Fibroblast of lung (primary cell): ENCODE results near the gene SELENOH. TPM values are rescaled to one million over a fixed set of nuclear protein-coding genes. Genes with fewer than 3 reads are reported as not detected.

Experiments
- DNase-seq, 2 donors: peaks; one replicate each; pipeline versions ENCODE4 v3.0.0 to v3.0.0-alpha.2; 2010; ENCODE audit warnings: low read depth in 2 of 2
- H2AFZ ChIP-seq: 2 replicates; pipeline ENCODE4 v1.5.1; 2012; ENCODE audit warnings: low read length, control low read depth, inconsistent platforms
- H3K27ac ChIP-seq: 2 replicates; pipeline ENCODE4 v1.5.1; 2011; ENCODE audit warnings: low read length, control low read depth; ENCODE audit not compliant: insufficient read depth
- H3K27me3 ChIP-seq: 2 replicates; pipeline ENCODE4 v1.5.1; 2011; ENCODE audit warnings: mild to moderate bottlenecking, low read length; ENCODE audit not compliant: control insufficient read depth, insufficient read depth
- H3K36me3 ChIP-seq: 2 replicates; pipeline ENCODE4 v1.5.1; 2011; ENCODE audit warnings: low read length; ENCODE audit not compliant: control insufficient read depth, insufficient read depth
- H3K4me1 ChIP-seq: 2 replicates; pipeline ENCODE4 v1.5.1; 2011; ENCODE audit warnings: low read length; ENCODE audit not compliant: control insufficient read depth, insufficient read depth; ENCODE audit errors: extremely low read depth
- H3K4me2 ChIP-seq: 2 replicates; pipeline ENCODE4 v1.5.1; 2011; ENCODE audit warnings: low read length, control low read depth; ENCODE audit not compliant: insufficient read depth; ENCODE audit errors: extremely low read depth
- H3K4me3 ChIP-seq, 4 experiments: fragments of 200-600 bp in 1 of 4; sonication (generic) in 1 of 4; replicated peaks in 1 of 4; 2 replicates each; pipeline ENCODE4 v1.5.1; 2011 to 2016; ENCODE audit warnings: low read length in 4 of 4, low read depth in 3 of 4, mild to moderate bottlenecking in 3 of 4, control low read depth in 2 of 4, inconsistent platforms in 1 of 4, mixed read lengths in 1 of 4; ENCODE audit not compliant: insufficient read depth in 1 of 4; ENCODE audit errors: control extremely low read depth in 1 of 4
- H3K79me2 ChIP-seq: 2 replicates; pipeline ENCODE4 v1.5.1; 2012; ENCODE audit warnings: mild to moderate bottlenecking, low read length, inconsistent platforms; ENCODE audit not compliant: control insufficient read depth, insufficient read depth
- H3K9ac ChIP-seq: 2 replicates; pipeline ENCODE4 v1.5.1; 2011; ENCODE audit warnings: mild to moderate bottlenecking, low read length, control low read depth; ENCODE audit not compliant: insufficient read depth
- H3K9me3 ChIP-seq: 2 replicates; pipeline ENCODE4 v1.5.1; 2012; ENCODE audit warnings: low read depth, low read length; ENCODE audit not compliant: control insufficient read depth, insufficient read depth
- H4K20me1 ChIP-seq: 2 replicates; pipeline ENCODE4 v1.5.1; 2011; ENCODE audit warnings: low read length; ENCODE audit not compliant: control insufficient read depth, insufficient read depth; ENCODE audit errors: extremely low read depth
- CTCF ChIP-seq, 2 donors: IDR thresholded peaks in 1 of 2; conservative IDR thresholded peaks in 1 of 2; 1 replicate in 1 of 2; 2 replicates in 1 of 2; pipeline ENCODE4 v1.5.1; 2011 to 2012; ENCODE audit warnings: low read length in 2 of 2, control low read depth in 1 of 2, inconsistent platforms in 1 of 2, low read depth in 1 of 2, mild to moderate bottlenecking in 1 of 2
- EZH2 ChIP-seq: IDR thresholded peaks from 2 replicates; pipeline ENCODE4 v1.5.1; 2012; ENCODE audit warnings: low read length, control low read depth, mild to moderate bottlenecking; ENCODE audit errors: missing control alignments
- polyA plus RNA-seq, 2 donors: library from polyadenylated mRNA; depleted of rRNA in 1 of 2; stranded (reverse) in 1 of 2; unstranded in 1 of 2; fragments of >200 nt; gene quantifications; 2 replicates each; pipeline ENCODE4 v1.2.1, GENCODE V29; 2011 to 2012; ENCODE audit warnings: missing spikeins in 1 of 2
- total RNA-seq: library from RNA; depleted of rRNA; stranded (reverse); fragments of >200 nt; gene quantifications from 2 replicates; pipeline ENCODE4 v1.2.1, GENCODE V29; 2014

The SELENOH gene
- total and polyA plus RNA-seq, 2 donors (not counting 1 experiment from before 2014, with no cell fraction given) = 73.3 to 99.1 TPM

- no peak for DNase-seq
- H3K4me3 ChIP-seq = no peak overlapping the region
- TF ChIP-seq EZH2 (no peak), CTCF (conservative IDR thresholded peaks at IDR 0.05 in 1 of 2, IDR thresholded peaks at IDR 0.05 in 1 of 2; ENCODE audit: low read depth in 1 of 2, low read length in 2 of 2) (no peak)
- no peak overlapping the region for H2AFZ ChIP-seq
- no peaks in the 10 kb centered on the region for H3K27me3 ChIP-seq
- peaks cover 87% of the 10 kb centered on the region for H3K79me2 ChIP-seq
- no peak overlapping the region for H3K9ac ChIP-seq
- H3K9me3 ChIP-seq = no peaks in the 10 kb centered on the region
- H3K27ac ChIP-seq = no peak overlapping the region
- H3K36me3 ChIP-seq = peaks cover 1% of the 10 kb centered on the region
- peaks cover 5% of the 10 kb centered on the region for H3K4me1 ChIP-seq
- H4K20me1 ChIP-seq = peaks cover 1% of the 10 kb centered on the region
- no peak overlapping the region for H3K4me2 ChIP-seq
Measured at GRCh38 chr11:57785072-57785471, 43.8 kb downstream of the SELENOH start.

GRCh38 chr11:57786436-57786835 lies 45.1 kb downstream of the SELENOH start:
- H3K79me2 ChIP-seq = peaks cover 87% of the 10 kb centered on the region
- no peaks in the 10 kb centered on the region for H3K9me3 ChIP-seq
- DNase-seq = peak in 1 of 2 donors; percentile 62
- TF ChIP-seq EZH2 (no peak), CTCF (conservative IDR thresholded peaks at IDR 0.05 in 1 of 2, IDR thresholded peaks at IDR 0.05 in 1 of 2; ENCODE audit: low read depth in 1 of 2, low read length in 2 of 2) (no peak)
- no peak overlapping the region for H3K27ac ChIP-seq
- no peak overlapping the region for H3K9ac ChIP-seq
- H4K20me1 ChIP-seq = peaks cover under 1% of the 10 kb centered on the region
- no peak overlapping the region for H3K4me2 ChIP-seq
- peaks cover 2% of the 10 kb centered on the region for H3K36me3 ChIP-seq
- no peaks in the 10 kb centered on the region for H3K27me3 ChIP-seq
- no peak overlapping the region for H2AFZ ChIP-seq
- no peak overlapping the region for H3K4me3 ChIP-seq
- peaks cover 5% of the 10 kb centered on the region for H3K4me1 ChIP-seq

DNA sequence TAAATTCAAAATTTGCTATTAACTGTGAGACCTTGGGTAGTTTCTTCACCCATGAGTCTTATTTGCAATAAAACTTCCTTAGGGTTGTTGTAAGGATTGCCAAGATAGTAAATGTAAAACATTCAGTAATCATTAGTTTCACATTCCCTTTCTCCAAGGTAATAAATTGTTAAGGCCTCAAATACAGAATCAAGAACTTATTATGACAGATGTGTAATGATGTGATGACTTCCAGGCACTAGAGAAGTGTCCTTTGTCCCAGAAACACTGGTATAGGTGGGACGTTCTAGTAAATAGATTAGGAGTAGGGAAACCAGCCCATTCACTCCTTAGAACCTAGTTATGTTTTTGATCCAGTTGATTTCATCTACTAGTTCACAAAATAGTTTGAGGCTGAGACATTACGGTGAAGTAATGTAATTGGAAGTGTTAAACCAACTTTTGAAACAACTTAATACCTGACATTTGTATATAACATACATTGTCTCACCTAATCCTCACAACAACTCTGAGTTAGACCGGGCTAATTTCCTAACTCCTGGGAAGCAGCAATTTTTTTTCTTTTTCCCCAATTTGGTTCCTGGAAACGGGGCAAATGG lies 45.8 kb downstream of the SELENOH start:
- Histone ChIP-seq H3K4me3 (no peak overlapping the region), H3K27ac (no peak overlapping the region), H3K9me3 (no peaks in the 10 kb centered on the region), H3K79me2 (peaks cover 87% of the 10 kb centered on the region), H3K4me2 (no peak overlapping the region), H4K20me1 (no peaks in the 10 kb centered on the region), H2AFZ (no peak overlapping the region), H3K27me3 (no peaks in the 10 kb centered on the region), H3K4me1 (peaks cover 3% of the 10 kb centered on the region), H3K9ac (no peak overlapping the region), H3K36me3 (peaks cover 7% of the 10 kb centered on the region)
- DNase-seq = no peak
- TF ChIP-seq EZH2 (no peak), CTCF (conservative IDR thresholded peaks at IDR 0.05 in 1 of 2, IDR thresholded peaks at IDR 0.05 in 1 of 2; ENCODE audit: low read depth in 1 of 2, low read length in 2 of 2) (no peak)
